ENCODE data around the gene ANKRD27. TPM values are rescaled to one million over a fixed set of nuclear protein-coding genes. Genes with fewer than 3 reads are reported as not detected.

The ANKRD27 gene
- total RNA-seq, 1 donor from 2014 or later: 20.8 TPM

GRCh38 chr19:32682317-32682716 is 7.3 kb upstream of the ANKRD27 start:
- H4K20me1 ChIP-seq (ENCODE audit: insufficient read depth, low read length): no peaks in the 10 kb centered on the region
- Mint-ChIP-seq H3K36me3 (ENCODE audit: low read depth, unreplicated experiment) (no peaks in the 10 kb centered on the region), H3K4me1 (ENCODE audit: low read depth, unreplicated experiment) (peaks cover 2% of the 10 kb centered on the region), H3K9me3 (ENCODE audit: unreplicated experiment) (no peaks in the 10 kb centered on the region), H3K4me3 (ENCODE audit: unreplicated experiment) (no peak overlapping the region), H3K27me3 (ENCODE audit: low read depth, unreplicated experiment) (peaks cover 18% of the 10 kb centered on the region), H3K27ac (ENCODE audit: unreplicated experiment) (no peak overlapping the region)
- TF ChIP-seq EZH2 (IDR thresholded peaks at IDR 0.05; ENCODE audit: insufficient read depth, low read length) (no peak), CTCF (IDR thresholded peaks at IDR 0.05; ENCODE audit: insufficient read depth, low read depth, low read length) (no peak)
- H3K27me3 ChIP-seq (ENCODE audit: insufficient read depth, low read length): peaks cover 7% of the 10 kb centered on the region
- FAIRE-seq (no peak), DNase-seq (ENCODE audit: low read depth) (no peak)
- H3K4me1 ChIP-seq (ENCODE audit: insufficient read depth, low read length): no peaks in the 10 kb centered on the region
- no peaks in the 10 kb centered on the region for H3K79me2 ChIP-seq (ENCODE audit: insufficient read depth, low read length)
- H3K4me2 ChIP-seq (ENCODE audit: low read length): no peak overlapping the region
- H3K36me3 ChIP-seq (ENCODE audit: insufficient read depth, low read length): no peaks in the 10 kb centered on the region
- H3K4me3 ChIP-seq (ENCODE audit: insufficient read depth, low read depth, low read length): no peak overlapping the region
- H3K27ac ChIP-seq (ENCODE audit: low read depth, low read length): no peak overlapping the region
- H3K9me3 ChIP-seq (ENCODE audit: insufficient read depth, low read depth, low read length): no peaks in the 10 kb centered on the region
- no peak overlapping the region for H2AFZ ChIP-seq (ENCODE audit: low read depth, low read length)
- no peak overlapping the region for H3K9ac ChIP-seq (ENCODE audit: low read length)

GRCh38 chr19:32680986-32681385 is 6.0 kb upstream of the ANKRD27 start:
- H2AFZ ChIP-seq (ENCODE audit: low read depth, low read length): no peak overlapping the region
- H3K27ac ChIP-seq (ENCODE audit: low read depth, low read length): no peak overlapping the region
- no peak overlapping the region for H3K4me3 ChIP-seq (ENCODE audit: insufficient read depth, low read depth, low read length)
- peaks cover 6% of the 10 kb centered on the region for H3K4me1 ChIP-seq (ENCODE audit: insufficient read depth, low read length)
- H3K27me3 ChIP-seq (ENCODE audit: insufficient read depth, low read length): peaks cover 20% of the 10 kb centered on the region
- FAIRE-seq: no peak
- Mint-ChIP-seq H3K27ac (ENCODE audit: unreplicated experiment) (no peak overlapping the region), H3K9me3 (ENCODE audit: unreplicated experiment) (no peaks in the 10 kb centered on the region), H3K4me1 (ENCODE audit: low read depth, unreplicated experiment) (peaks cover 3% of the 10 kb centered on the region), H3K4me3 (ENCODE audit: unreplicated experiment) (no peak overlapping the region), H3K27me3 (ENCODE audit: low read depth, unreplicated experiment) (peaks cover 23% of the 10 kb centered on the region), H3K36me3 (ENCODE audit: low read depth, unreplicated experiment) (no peaks in the 10 kb centered on the region)
- no peaks in the 10 kb centered on the region for H4K20me1 ChIP-seq (ENCODE audit: insufficient read depth, low read length)
- H3K79me2 ChIP-seq (ENCODE audit: insufficient read depth, low read length): no peaks in the 10 kb centered on the region
- no peaks in the 10 kb centered on the region for H3K36me3 ChIP-seq (ENCODE audit: insufficient read depth, low read length)
- no peak overlapping the region for H3K4me2 ChIP-seq (ENCODE audit: low read length)
- no peak for TF ChIP-seq EZH2 (IDR thresholded peaks at IDR 0.05; ENCODE audit: insufficient read depth, low read length)
- no peak for TF ChIP-seq CTCF (IDR thresholded peaks at IDR 0.05; ENCODE audit: insufficient read depth, low read depth, low read length)
- no peaks in the 10 kb centered on the region for H3K9me3 ChIP-seq (ENCODE audit: insufficient read depth, low read depth, low read length)
- no peak for DNase-seq (ENCODE audit: low read depth)
- H3K9ac ChIP-seq (ENCODE audit: low read length): no peak overlapping the region

GRCh38 chr19:32677657-32678056 is 2.7 kb upstream of the ANKRD27 start:
- Histone ChIP-seq H3K9me3 (ENCODE audit: insufficient read depth, low read depth, low read length) (no peaks in the 10 kb centered on the region), H3K4me3 (ENCODE audit: insufficient read depth, low read depth, low read length) (no peak overlapping the region), H3K4me1 (ENCODE audit: insufficient read depth, low read length) (peaks cover 14% of the 10 kb centered on the region), H3K36me3 (ENCODE audit: insufficient read depth, low read length) (no peaks in the 10 kb centered on the region), H3K79me2 (ENCODE audit: insufficient read depth, low read length) (peaks cover 21% of the 10 kb centered on the region), H3K27me3 (ENCODE audit: insufficient read depth, low read length) (peaks cover 24% of the 10 kb centered on the region), H4K20me1 (ENCODE audit: insufficient read depth, low read length) (peaks cover 18% of the 10 kb centered on the region), H3K9ac (ENCODE audit: low read length) (no peak overlapping the region), H3K27ac (ENCODE audit: low read depth, low read length) (no peak overlapping the region), H3K4me2 (ENCODE audit: low read length) (no peak overlapping the region), H2AFZ (ENCODE audit: low read depth, low read length) (no peak overlapping the region)
- H3K27ac Mint-ChIP-seq (ENCODE audit: unreplicated experiment): no peak overlapping the region
- H3K9me3 Mint-ChIP-seq (ENCODE audit: unreplicated experiment): no peaks in the 10 kb centered on the region
- peaks cover 5% of the 10 kb centered on the region for H3K36me3 Mint-ChIP-seq (ENCODE audit: low read depth, unreplicated experiment)
- peaks cover 7% of the 10 kb centered on the region for H3K4me1 Mint-ChIP-seq (ENCODE audit: low read depth, unreplicated experiment)
- no peak for TF ChIP-seq EZH2 (IDR thresholded peaks at IDR 0.05; ENCODE audit: insufficient read depth, low read length)
- no peak for TF ChIP-seq CTCF (IDR thresholded peaks at IDR 0.05; ENCODE audit: insufficient read depth, low read depth, low read length)
- peaks cover 20% of the 10 kb centered on the region for H3K27me3 Mint-ChIP-seq (ENCODE audit: low read depth, unreplicated experiment)
- no peak overlapping the region for H3K4me3 Mint-ChIP-seq (ENCODE audit: unreplicated experiment)
- DNase-seq (ENCODE audit: low read depth): no peak
- FAIRE-seq: no peak

Measured in astrocyte (in vitro differentiated cells and primary cell).